PC-9 (cell line): ENCODE results near the gene IL10.
A peak's percentile ranks its signal among the peaks of the same experiment; 100 is the strongest.

Experiments used
- CTCF ChIP-seq: fragments of 200-600 bp; sonication (generic); conservative IDR thresholded peaks from 2 replicates; pipeline ENCODE4 v1.6.1; 2017; ENCODE audit warnings: mixed run types, antibody characterized with exemption, mild to moderate bottlenecking, moderate library complexity
- EZH2 ChIP-seq: fragments of 200-600 bp; sonication (generic); IDR thresholded peaks from 2 replicates; pipeline ENCODE4 v1.8.0; 2017; ENCODE audit warnings: antibody characterized with exemption, low read depth

GRCh38 chr1:206761159-206761768 is 11.0 kb downstream of the IL10 start:
- TF ChIP-seq CTCF = 0 out of 2 replicates have a peak, but pooled peaks have one; percentile 20
- no peak for TF ChIP-seq EZH2
